Esophagus squamous epithelium (tissue), 5 donors: ENCODE data around the gene OGDH. TPM values are rescaled to one million over a fixed set of nuclear protein-coding genes. Genes with fewer than 3 reads are reported as not detected.
A peak's percentile ranks its signal among the peaks of the same experiment; 100 is the strongest.

Experiments used
- DNase-seq: peaks from one replicate; lab custom pipeline; 2025; lab: John Stamatoyannopoulos, UW
- H3K27ac ChIP-seq, 4 donors: fragments of 200-600 bp; sonication (generic); one replicate each; pipeline ENCODE4 v1.5.1; 2016 to 2019; ENCODE audit warnings: mild to moderate bottlenecking in 1 of 4
- H3K27me3 ChIP-seq, 4 donors: fragments of 200-600 bp; sonication (generic); 1 replicate in 3 of 4; 2 replicates in 1 of 4; pipeline versions ENCODE4 v1.5.1 to v1.6.0; 2017 to 2021; ENCODE audit warnings: antibody characterized with exemption in 1 of 4
- H3K36me3 ChIP-seq, 3 donors: fragments of 200-600 bp; sonication (generic); one replicate each; pipeline ENCODE4 v1.5.1; 2016 to 2019
- H3K4me1 ChIP-seq, 3 donors: fragments of 200-600 bp; sonication (generic); one replicate each; pipeline ENCODE4 v1.5.1; 2017 to 2019
- H3K4me3 ChIP-seq, 4 donors: fragments of 200-600 bp; sonication (generic); 1 replicate in 3 of 4; 2 replicates in 1 of 4; pipeline ENCODE4 v1.5.1; 2016 to 2019; ENCODE audit warnings: mild to moderate bottlenecking in 2 of 4, moderate library complexity in 1 of 4
- H3K9me3 ChIP-seq, 3 donors: fragments of 200-600 bp; sonication (generic); one replicate each; pipeline ENCODE4 v1.5.1; 2016 to 2019
- CTCF ChIP-seq, 6 experiments: fragments of 450-650 bp in 4 of 6; fragments of 200-600 bp in 2 of 6; sonication (generic) in 2 of 6; IDR thresholded peaks; one replicate each; pipeline ENCODE4 v1.5.1; 2016 to 2019; ENCODE audit warnings: antibody characterized with exemption in 6 of 6, mild to moderate bottlenecking in 4 of 6, moderate library complexity in 4 of 6
- POLR2A ChIP-seq, 4 donors: fragments of 450-650 bp; IDR thresholded peaks; one replicate each; pipeline ENCODE4 v1.6.1; 2017; ENCODE audit warnings: antibody characterized with exemption in 4 of 4, mild to moderate bottlenecking in 4 of 4, moderate library complexity in 3 of 4
- whole genome bisulfite sequencing, 2 donors: methylation state at CpG; one replicate each; pipeline ENCODE4 v1.1.5; 2018; 5-methylcytosine and 5-hydroxymethylcytosine counted together
- intact Hi-C: fragments of 100-400 bp; cut with DNase I; formaldehyde crosslinking; loops from one replicate; pipeline ENCODE4 v1.15.0; 2022
- total RNA-seq, 4 donors: library from RNA; depleted of rRNA; stranded (reverse); fragments of >200 nt; gene quantifications; one replicate each; pipeline ENCODE4 v1.1.0, GENCODE V29; 2016
- donor health status: DM: yes; HTN: yes; CAD: no.

The OGDH gene
- total RNA-seq, 4 donors from 2014 or later: 68.9 to 102 (median 89.5) TPM

GRCh38 chr7:44575054-44575453, 31.4 kb upstream of the OGDH start:
- H3K9me3 ChIP-seq: no peaks in the 10 kb centered on the region
- H3K27ac ChIP-seq: no peak overlapping the region
- no peak for DNase-seq
- no peak for TF ChIP-seq POLR2A (IDR thresholded peaks at IDR 0.05)
- TF ChIP-seq CTCF (IDR thresholded peaks at IDR 0.05): no peak
- intact Hi-C loops: no loop called here
- H3K36me3 ChIP-seq: peaks cover 28 to 75% (median 46%) of the 10 kb centered on the region in 3 donors
- peaks cover 11 to 43% (median 23%) of the 10 kb centered on the region in 3 donors for H3K4me1 ChIP-seq
- H3K27me3 ChIP-seq: no peaks in the 10 kb centered on the region
- H3K4me3 ChIP-seq: no peak overlapping the region

- Histone ChIP-seq H3K27me3 (no peaks in the 10 kb centered on the region), H3K4me3 (no peak overlapping the region), H3K9me3 (no peaks in the 10 kb centered on the region), H3K4me1 (peaks cover 23 to 55% (median 35%) of the 10 kb centered on the region in 3 donors), H3K27ac (no peak overlapping the region), H3K36me3 (peaks cover 18 to 72% (median 34%) of the 10 kb centered on the region in 3 donors)
- WGBS, 2 donors: 71 to 73% methylated on average over 2 of the region's 2 CpGs
- TF ChIP-seq CTCF (IDR thresholded peaks at IDR 0.05) (no peak), POLR2A (IDR thresholded peaks at IDR 0.05) (no peak)
- no peak for DNase-seq
- intact Hi-C loops: no loop called here
Observed at GRCh38 chr7:44576228-44576627, 30.2 kb upstream of the OGDH start.

- intact Hi-C loops: loop anchor here (10.0 kb wide), 1 partner anchor 344 kb away; no protein-coding TSS in a partner anchor
- peaks cover 7 to 48% (median 24%) of the 10 kb centered on the region in 3 donors for H3K36me3 ChIP-seq
- H3K27ac ChIP-seq: peak overlapping the region; percentile 95 to 99 (median 98)
- peaks cover 15 to 33% (median 22%) of the 10 kb centered on the region in 3 donors for H3K4me1 ChIP-seq
- DNase-seq: no peak
- TF ChIP-seq POLR2A (IDR thresholded peaks at IDR 0.05) (no peak), CTCF (IDR thresholded peaks at IDR 0.05) (no peak)
- peak overlapping the region; percentile 58 to 97 (median 78) for H3K4me3 ChIP-seq
- 8 to 34% methylated on average over 11 to 16 of the region's 30 CpGs for whole genome bisulfite sequencing, 2 donors
- no peaks in the 10 kb centered on the region for H3K27me3 ChIP-seq
- no peaks in the 10 kb centered on the region for H3K9me3 ChIP-seq
Observed at GRCh38 chr7:44580945-44581878, 25.2 kb upstream of the OGDH start.

- H3K27me3 ChIP-seq: no peaks in the 10 kb centered on the region
- TF ChIP-seq CTCF (IDR thresholded peaks at IDR 0.05): no peak
- TF ChIP-seq POLR2A (IDR thresholded peaks at IDR 0.05): peak in 3 of 4 donors; percentile 71 to 92 (median 76)
- DNase-seq: peak; percentile 93
- intact Hi-C loops: loop anchor here (10.0 kb wide), 1 partner anchor 343 kb away; no protein-coding TSS in a partner anchor
- peaks cover 15 to 33% (median 22%) of the 10 kb centered on the region in 3 donors for H3K4me1 ChIP-seq
- H3K27ac ChIP-seq: peak within 1 kb of the TSS; percentile 95 to 99 (median 98)
- H3K9me3 ChIP-seq: no peaks in the 10 kb centered on the region
- H3K4me3 ChIP-seq: peak within 1 kb of the TSS; percentile 58 to 97 (median 78)
- peaks cover 7 to 39% (median 24%) of the 10 kb centered on the region in 3 donors for H3K36me3 ChIP-seq
- 0% methylated on average over 1 to 9 of the region's 71 CpGs for WGBS, 2 donors
Observed at GRCh38 chr7:44581879-44582603, 24.4 kb upstream of the OGDH start, which contains the start of gene TMED4. Gene TMED4, minus strand, starts transcription at chr7:44582231. Its CDS starts 25 bp downstream, at chr7:44582206.
